GM12875 (cell line): ENCODE data around the gene DNAH6.

Source experiments
- H3K4me3 ChIP-seq: one replicate; pipeline ENCODE4 v1.5.1; 2011; ENCODE audit warnings: low read depth, low read length, control low read depth
- CTCF ChIP-seq: IDR thresholded peaks from 2 replicates; pipeline ENCODE4 v1.5.1; 2011; ENCODE audit warnings: low read depth, mild to moderate bottlenecking, control low read depth, inconsistent platforms, low read length, moderate library complexity, borderline replicate concordance; ENCODE audit not compliant: insufficient read depth

Gene DNAH6

GRCh38 chr2:84687498-84688149 lies 171.3 kb downstream of the DNAH6 start:
- no peak for TF ChIP-seq CTCF
- no peak overlapping the region for H3K4me3 ChIP-seq

GRCh38 chr2:84690225-84690624 lies 173.9 kb downstream of the DNAH6 start:
- no peak overlapping the region for H3K4me3 ChIP-seq
- TF ChIP-seq CTCF: no peak

- TF ChIP-seq CTCF: no peak
- H3K4me3 ChIP-seq: no peak overlapping the region
Measured at GRCh38 chr2:84694088-84694622, 177.9 kb downstream of the DNAH6 start.

- no peak overlapping the region for H3K4me3 ChIP-seq
- TF ChIP-seq CTCF: no peak
Measured at GRCh38 chr2:84697895-84698294, 181.6 kb downstream of the DNAH6 start.

- TF ChIP-seq CTCF: no peak
- H3K4me3 ChIP-seq: no peak overlapping the region
Measured at GRCh38 chr2:84700006-84700405, 183.7 kb downstream of the DNAH6 start.

GRCh38 chr2:84701880-84702279 lies 185.6 kb downstream of the DNAH6 start:
- no peak for TF ChIP-seq CTCF
- H3K4me3 ChIP-seq: no peak overlapping the region

- no peak for TF ChIP-seq CTCF
- H3K4me3 ChIP-seq: no peak overlapping the region
Measured at GRCh38 chr2:84702941-84703340, 186.6 kb downstream of the DNAH6 start.
